Measurements from ENCODE around the gene GRIN3B. TPM values are rescaled to one million over a fixed set of nuclear protein-coding genes. Genes with fewer than 3 reads are reported as not detected.

Gene GRIN3B
- total and polyA plus RNA-seq, 2 experiments from 2014 or later, result 0.54 TPM; not detected in 1

GRCh38 chr19:1014161-1015060 is 14.2 kb downstream of the GRIN3B start:
- TF ChIP-seq EZH2 (IDR thresholded peaks at IDR 0.05; ENCODE audit: insufficient read depth, poor library complexity, severe bottlenecking) (no peak), EZH2phosphoT487 (IDR thresholded peaks at IDR 0.05; ENCODE audit: insufficient read depth, low read depth) (no peak)
- in situ Hi-C loops (cut with MboI), result no loop called here
- Histone ChIP-seq H3K36me3 (ENCODE audit: low read depth) (no peaks in the 10 kb centered on the region), H3K4me2 (ENCODE audit: unreplicated experiment) (no peak overlapping the region), H3K9me2 (ENCODE audit: insufficient read depth) (no peaks in the 10 kb centered on the region), H2AFZ (no peak overlapping the region), H3K9ac (no peak overlapping the region), H3K79me2 (ENCODE audit: insufficient read depth) (peaks cover 77% of the 10 kb centered on the region), H3K27me3 (replicated peaks; ENCODE audit: insufficient read depth) (no peaks in the 10 kb centered on the region), H3K27ac (no peak overlapping the region), H4K20me1 (ENCODE audit: insufficient read depth) (no peaks in the 10 kb centered on the region; the same call in 1 of the 2 replicates), H3F3A (ENCODE audit: insufficient read depth) (no peaks in the 10 kb centered on the region), H3K9me3 (ENCODE audit: low read depth) (no peaks in the 10 kb centered on the region), H3K4me1 (ENCODE audit: insufficient read depth) (peaks cover 33% of the 10 kb centered on the region), H3K4me3 (no peak overlapping the region)
- DNase-seq, result no peak
- 96 to 97% methylated on average over 39 to 49 of the region's 49 CpGs for WGBS, 2 experiments (ENCODE audit: low coverage in 1 of 2, low lambda C conversion rate in 2 of 2, missing lambda C conversion rate in 2 of 2)

GRCh38 chr19:1015061-1015781 is 15.0 kb downstream of the GRIN3B start:
- Histone ChIP-seq H3K79me2 (ENCODE audit: insufficient read depth) (peaks cover 85% of the 10 kb centered on the region), H3K27me3 (replicated peaks; ENCODE audit: insufficient read depth) (no peaks in the 10 kb centered on the region), H3K27ac (no peak overlapping the region), H3K4me3 (no peak overlapping the region), H2AFZ (no peak overlapping the region), H3K9me2 (ENCODE audit: insufficient read depth) (no peaks in the 10 kb centered on the region), H3K4me2 (ENCODE audit: unreplicated experiment) (no peak overlapping the region), H3F3A (ENCODE audit: insufficient read depth) (no peaks in the 10 kb centered on the region), H3K9me3 (ENCODE audit: low read depth) (no peaks in the 10 kb centered on the region), H3K36me3 (ENCODE audit: low read depth) (no peaks in the 10 kb centered on the region), H3K9ac (0 out of 2 replicates have a peak overlapping the region, but pooled peaks have one; percentile 49), H3K4me1 (ENCODE audit: insufficient read depth) (peaks cover 33% of the 10 kb centered on the region), H4K20me1 (ENCODE audit: insufficient read depth) (no peaks in the 10 kb centered on the region; the same call in 1 of the 2 replicates)
- TF ChIP-seq EZH2 (IDR thresholded peaks at IDR 0.05; ENCODE audit: insufficient read depth, poor library complexity, severe bottlenecking) (no peak), EZH2phosphoT487 (IDR thresholded peaks at IDR 0.05; ENCODE audit: insufficient read depth, low read depth) (no peak)
- WGBS, 2 experiments (ENCODE audit: low coverage in 1 of 2, low lambda C conversion rate in 2 of 2, missing lambda C conversion rate in 2 of 2), result 90 to 91% methylated on average over 26 to 29 of the region's 29 CpGs
- DNase-seq, result no peak
- in situ Hi-C loops (cut with MboI), result no loop called here

GRCh38 chr19:1015782-1016646 is 15.8 kb downstream of the GRIN3B start:
- WGBS, 2 experiments (ENCODE audit: low coverage in 1 of 2, low lambda C conversion rate in 2 of 2, missing lambda C conversion rate in 2 of 2), result 33 to 39% methylated on average over 28 to 31 of the region's 31 CpGs
- Histone ChIP-seq H3K79me2 (ENCODE audit: insufficient read depth) (peaks cover 92% of the 10 kb centered on the region), H3K27ac (peak overlapping the region; percentile 64), H4K20me1 (ENCODE audit: insufficient read depth) (no peaks in the 10 kb centered on the region; the same call in 1 of the 2 replicates), H3K9ac (peak overlapping the region; percentile 49), H3K36me3 (ENCODE audit: low read depth) (no peaks in the 10 kb centered on the region), H3K27me3 (replicated peaks; ENCODE audit: insufficient read depth) (no peaks in the 10 kb centered on the region), H3K9me2 (ENCODE audit: insufficient read depth) (no peaks in the 10 kb centered on the region), H3K4me1 (ENCODE audit: insufficient read depth) (peaks cover 33% of the 10 kb centered on the region), H2AFZ (no peak overlapping the region), H3K4me3 (no peak overlapping the region), H3F3A (ENCODE audit: insufficient read depth) (no peaks in the 10 kb centered on the region), H3K9me3 (ENCODE audit: low read depth) (no peaks in the 10 kb centered on the region), H3K4me2 (ENCODE audit: unreplicated experiment) (peak overlapping the region; percentile 46)
- no peak for DNase-seq
- in situ Hi-C loops (cut with MboI), result no loop called here
- TF ChIP-seq EZH2 (IDR thresholded peaks at IDR 0.05; ENCODE audit: insufficient read depth, poor library complexity, severe bottlenecking), result no peak
- TF ChIP-seq EZH2phosphoT487 (IDR thresholded peaks at IDR 0.05; ENCODE audit: insufficient read depth, low read depth), result no peak
